Measurements from ENCODE around the gene RBM8A.

- TF ChIP-seq CTCF (conservative IDR thresholded peaks at IDR 0.05; ENCODE audit: low read depth, low read length): no peak
- no peak for TF ChIP-seq EZH2phosphoT487 (IDR thresholded peaks at IDR 0.05; ENCODE audit: borderline replicate concordance, low read length)
- TF ChIP-seq EZH2 (IDR thresholded peaks at IDR 0.05; ENCODE audit: low read length, unreplicated experiment): no peak
Measured at GRCh38 chr1:145963265-145964019, 36.2 kb upstream of the RBM8A start.

Data from PC-3 (cell line).